ENCODE measurements around the gene KCND2. TPM values are rescaled to one million over a fixed set of nuclear protein-coding genes. Genes with fewer than 3 reads are reported as not detected.

The KCND2 gene
- polyA plus RNA-seq, 1 of the 3 experiments (the other 2 are of a cell fraction): not detected

GRCh38 chr7:120452665-120453064 is 179.7 kb downstream of the KCND2 start (continued):
- TF ChIP-seq CTCF (IDR thresholded peaks at IDR 0.05): no peak
- no peak for TF ChIP-seq RCOR1 (IDR thresholded peaks at IDR 0.05; ENCODE audit: low read length)
- TF ChIP-seq SMC3 (IDR thresholded peaks at IDR 0.05; ENCODE audit: low read depth, low read length): no peak
- no peak for TF ChIP-seq USF1 (IDR thresholded peaks at IDR 0.05; ENCODE audit: borderline replicate concordance, low read depth)

DNA sequence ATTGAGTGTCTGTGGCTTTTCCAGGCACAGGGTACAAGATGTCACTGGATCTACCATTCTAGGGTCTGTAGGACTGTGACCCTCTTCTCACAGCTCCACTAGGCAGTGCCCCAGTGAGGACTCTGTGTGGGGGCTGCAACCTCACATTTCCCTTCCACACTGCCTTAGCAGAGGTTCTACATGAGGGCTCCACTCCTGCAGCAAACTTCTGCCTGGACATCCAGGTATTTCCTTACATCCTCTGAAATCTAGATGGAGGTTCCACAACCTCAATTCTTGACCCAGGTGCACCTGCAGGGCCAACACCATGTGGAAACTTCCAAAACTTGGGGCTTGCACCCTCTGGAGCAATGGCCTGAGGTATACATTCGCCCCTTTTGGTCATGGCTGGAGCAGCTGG is 183.7 kb downstream of the KCND2 start:
- ChIA-PET POLR2A (no interaction called here), CTCF (no interaction called here)
- H3K36me3 ChIP-seq (replicated peaks in 1 of 2; ENCODE audit: control insufficient read depth in 1 of 2, insufficient read depth in 2 of 2, low read length in 1 of 2): no peaks in the 10 kb centered on the region
- H3K79me2 ChIP-seq (ENCODE audit: insufficient read depth): no peaks in the 10 kb centered on the region
- WGBS (ENCODE audit: low lambda C conversion rate): 0% methylated on average over 1 of the region's 1 CpG
- no peak overlapping the region for H2AFZ ChIP-seq (ENCODE audit: low read depth)
- H3K4me2 ChIP-seq: no peak overlapping the region
- no peak for DNase-seq
- H3K4me3 ChIP-seq (ENCODE audit: low read depth in 2 of 2, low read length in 1 of 2): no peak overlapping the region
- no peak overlapping the region for H3K27ac ChIP-seq (ENCODE audit: low read depth in 2 of 2, low read length in 1 of 2)
- H3K9me3 ChIP-seq: no peaks in the 10 kb centered on the region
- no peaks in the 10 kb centered on the region for H3F3A ChIP-seq (replicated peaks; ENCODE audit: insufficient read depth)
- no peaks in the 10 kb centered on the region for H3K27me3 ChIP-seq (ENCODE audit: insufficient read depth)
- TF ChIP-seq SIN3A (IDR thresholded peaks at IDR 0.05; ENCODE audit: borderline replicate concordance, low read depth, low read length) (no peak), RAD21 (IDR thresholded peaks at IDR 0.05; ENCODE audit: low read length) (no peak), TAF1 (IDR thresholded peaks at IDR 0.05; ENCODE audit: borderline replicate concordance, low read depth, low read length) (no peak), FOXM1 (IDR thresholded peaks at IDR 0.05; ENCODE audit: low read depth) (no peak), REST (IDR thresholded peaks at IDR 0.05; ENCODE audit: low read depth, low read length) (no peak), USF2 (IDR thresholded peaks at IDR 0.05; ENCODE audit: borderline replicate concordance, low read depth, low read length) (no peak), GABPA (IDR thresholded peaks at IDR 0.05; ENCODE audit: low read depth) (no peak), MEF2A (IDR thresholded peaks at IDR 0.05; ENCODE audit: borderline replicate concordance, low read depth) (no peak)
- TF ChIP-seq, protein P1, sequence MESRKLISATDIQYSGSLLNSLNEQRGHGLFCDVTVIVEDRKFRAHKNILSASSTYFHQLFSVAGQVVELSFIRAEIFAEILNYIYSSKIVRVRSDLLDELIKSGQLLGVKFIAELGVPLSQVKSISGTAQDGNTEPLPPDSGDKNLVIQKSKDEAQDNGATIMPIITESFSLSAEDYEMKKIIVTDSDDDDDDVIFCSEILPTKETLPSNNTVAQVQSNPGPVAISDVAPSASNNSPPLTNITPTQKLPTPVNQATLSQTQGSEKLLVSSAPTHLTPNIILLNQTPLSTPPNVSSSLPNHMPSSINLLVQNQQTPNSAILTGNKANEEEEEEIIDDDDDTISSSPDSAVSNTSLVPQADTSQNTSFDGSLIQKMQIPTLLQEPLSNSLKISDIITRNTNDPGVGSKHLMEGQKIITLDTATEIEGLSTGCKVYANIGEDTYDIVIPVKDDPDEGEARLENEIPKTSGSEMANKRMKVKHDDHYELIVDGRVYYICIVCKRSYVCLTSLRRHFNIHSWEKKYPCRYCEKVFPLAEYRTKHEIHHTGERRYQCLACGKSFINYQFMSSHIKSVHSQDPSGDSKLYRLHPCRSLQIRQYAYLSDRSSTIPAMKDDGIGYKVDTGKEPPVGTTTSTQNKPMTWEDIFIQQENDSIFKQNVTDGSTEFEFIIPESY (IDR thresholded peaks at IDR 0.05; ENCODE audit: borderline replicate concordance, low read depth): no peak
- no peaks in the 10 kb centered on the region for H3K9me2 ChIP-seq
- H4K20me1 ChIP-seq (ENCODE audit: insufficient read depth): no peaks in the 10 kb centered on the region
- H3K9ac ChIP-seq: no peak overlapping the region
- H3K4me1 ChIP-seq (ENCODE audit: control insufficient read depth in 1 of 2, insufficient read depth in 2 of 2, low read depth in 1 of 2, low read length in 1 of 2): no peaks in the 10 kb centered on the region
